Astrocyte (in vitro differentiated cells and primary cell): ENCODE results near the gene CIB2.

ENCODE experiments used
- EZH2 ChIP-seq: IDR thresholded peaks from 2 replicates; pipeline ENCODE4 v1.6.1; 2012; ENCODE audit warnings: mild to moderate bottlenecking, low read length, inconsistent platforms; ENCODE audit not compliant: insufficient read depth
- TF ChIP-seq, protein P1 (sequence below): IDR thresholded peaks from 2 replicates; pipeline ENCODE4 v1.5.1; 2011; ENCODE audit warnings: low read depth, mild to moderate bottlenecking, inconsistent platforms, low read length, moderate library complexity; ENCODE audit not compliant: insufficient read depth

GRCh38 chr15:78060232-78060631 lies 71.0 kb downstream of the CIB2 start:
- TF ChIP-seq, protein P1, sequence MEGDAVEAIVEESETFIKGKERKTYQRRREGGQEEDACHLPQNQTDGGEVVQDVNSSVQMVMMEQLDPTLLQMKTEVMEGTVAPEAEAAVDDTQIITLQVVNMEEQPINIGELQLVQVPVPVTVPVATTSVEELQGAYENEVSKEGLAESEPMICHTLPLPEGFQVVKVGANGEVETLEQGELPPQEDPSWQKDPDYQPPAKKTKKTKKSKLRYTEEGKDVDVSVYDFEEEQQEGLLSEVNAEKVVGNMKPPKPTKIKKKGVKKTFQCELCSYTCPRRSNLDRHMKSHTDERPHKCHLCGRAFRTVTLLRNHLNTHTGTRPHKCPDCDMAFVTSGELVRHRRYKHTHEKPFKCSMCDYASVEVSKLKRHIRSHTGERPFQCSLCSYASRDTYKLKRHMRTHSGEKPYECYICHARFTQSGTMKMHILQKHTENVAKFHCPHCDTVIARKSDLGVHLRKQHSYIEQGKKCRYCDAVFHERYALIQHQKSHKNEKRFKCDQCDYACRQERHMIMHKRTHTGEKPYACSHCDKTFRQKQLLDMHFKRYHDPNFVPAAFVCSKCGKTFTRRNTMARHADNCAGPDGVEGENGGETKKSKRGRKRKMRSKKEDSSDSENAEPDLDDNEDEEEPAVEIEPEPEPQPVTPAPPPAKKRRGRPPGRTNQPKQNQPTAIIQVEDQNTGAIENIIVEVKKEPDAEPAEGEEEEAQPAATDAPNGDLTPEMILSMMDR, result no peak
- no peak for TF ChIP-seq EZH2
